A549 (cell line): ENCODE data around the gene ACSF3. TPM values are rescaled to one million over a fixed set of nuclear protein-coding genes. Genes with fewer than 3 reads are reported as not detected.

ENCODE experiments used
- ATAC-seq, 2 experiments: fragments of 200-7000 bp in 1 of 2; fragments of >200 bp in 1 of 2; cut with Nextera tagmentation in 1 of 2; cut with Tn5 transposase in 1 of 2; 3 replicates each; pipeline versions ENCODE4 v1.8.0 to v1.9.1; 2018 to 2020; ENCODE audit warnings: mild to moderate bottlenecking in 1 of 2, moderate library complexity in 1 of 2
- CTCF ChIA-PET: fragments of 300-600 bp; sonication (Branson Sonifier 250); formaldehyde crosslinking; extraction: SDS; loops from one replicate; lab custom pipeline; 2021; ENCODE audit warnings: antibody characterized with exemption, inconsistent platforms; lab: Yijun Ruan, JAX
- POLR2A ChIA-PET: fragments of 350-600 bp; formaldehyde crosslinking; extraction: SDS; loops from one replicate; lab custom pipeline; 2021; ENCODE audit warnings: antibody characterized with exemption, inconsistent platforms; lab: Yijun Ruan, JAX
- DNase-seq, 2 experiments: peaks; one replicate each; pipeline versions ENCODE4 v3.0.0 to v3.0.0-alpha.2; 2011 to 2016; ENCODE audit warnings: low read depth in 1 of 2, low spot score in 1 of 2
- FAIRE-seq: peaks from 2 replicates; lab custom pipeline; 2011; peaks lifted over from hg19 to GRCh38; lab: Jason Lieb, UNC
- H3K27ac ChIP-seq, 2 experiments: fragments of >200 bp; sonication (Bioruptor Twin); formaldehyde crosslinking; 3 replicates each; pipeline ENCODE4 v1.5.1; 2016 to 2017
- H3K4me1 ChIP-seq: fragments of >200 bp; sonication (Bioruptor Twin); formaldehyde crosslinking; 3 replicates; pipeline ENCODE4 v1.6.1; 2016
- H3K4me2 ChIP-seq: fragments of >200 bp; sonication (Bioruptor Twin); formaldehyde crosslinking; 3 replicates; pipeline ENCODE4 v1.6.1; 2016
- H3K4me3 ChIP-seq: fragments of >200 bp; sonication (Bioruptor Twin); formaldehyde crosslinking; 3 replicates; pipeline ENCODE4 v1.5.1; 2016
- H3K9me3 ChIP-seq: fragments of >200 bp; sonication (Bioruptor Twin); formaldehyde crosslinking; 3 replicates; pipeline ENCODE4 v1.6.1; 2016
- CHD4 ChIP-seq: fragments of 200-600 bp; sonication (generic); IDR thresholded peaks from 2 replicates; pipeline ENCODE4 v1.6.1; 2016; ENCODE audit warnings: antibody characterized with exemption, mild to moderate bottlenecking, borderline replicate concordance
- E2F6 ChIP-seq: IDR thresholded peaks from 2 replicates; pipeline ENCODE4 v1.6.1; 2012; ENCODE audit warnings: low read depth, borderline replicate concordance
- EP300 ChIP-seq, 2 experiments: fragments of >200 bp; sonication (Bioruptor Twin); formaldehyde crosslinking; IDR thresholded peaks; 2 replicates in 1 of 2; 3 replicates in 1 of 2; pipeline ENCODE4 v1.6.1; 2016 to 2017
- FOSB ChIP-seq: fragments of 250-450 bp; sonication (Bioruptor Pico); IDR thresholded peaks from 2 replicates; pipeline ENCODE4 v1.5.0; 2020; ENCODE audit warnings: mild to moderate bottlenecking, moderate library complexity
- FOXS1 ChIP-seq: fragments of 250-450 bp; sonication (Bioruptor Pico); IDR thresholded peaks from 2 replicates; pipeline ENCODE4 v1.5.0; 2020; ENCODE audit warnings: mild to moderate bottlenecking, moderate library complexity
- HOXB13 ChIP-seq: fragments of 250-450 bp; sonication (Bioruptor Pico); IDR thresholded peaks from 2 replicates; pipeline ENCODE4 v1.5.0; 2020; ENCODE audit warnings: low read depth, mild to moderate bottlenecking, moderate library complexity
- KDM1A ChIP-seq: fragments of 200-600 bp; sonication (generic); IDR thresholded peaks from 2 replicates; pipeline ENCODE4 v1.6.1; 2016; ENCODE audit warnings: low read depth, mild to moderate bottlenecking
- MAFK ChIP-seq: fragments of 450-650 bp; IDR thresholded peaks from 2 replicates; pipeline ENCODE4 v1.6.1; 2014; ENCODE audit not compliant: partially characterized antibody
- MAX ChIP-seq: IDR thresholded peaks from 2 replicates; pipeline ENCODE4 v1.6.1; 2012
- NPAS2 ChIP-seq: fragments of 250-450 bp; sonication (Bioruptor Pico); IDR thresholded peaks from 2 replicates; pipeline ENCODE4 v1.8.0; 2022; ENCODE audit warnings: mild to moderate bottlenecking, moderate library complexity, borderline replicate concordance
- RARB ChIP-seq: fragments of 250-450 bp; sonication (Bioruptor Pico); IDR thresholded peaks from 2 replicates; pipeline ENCODE4 v1.8.0; 2021; ENCODE audit warnings: mild to moderate bottlenecking, moderate library complexity
- REST ChIP-seq: fragments of 200-600 bp; sonication (generic); IDR thresholded peaks from 2 replicates; pipeline ENCODE4 v1.6.1; 2016; ENCODE audit warnings: antibody characterized with exemption, mild to moderate bottlenecking, moderate library complexity
- SMC3 ChIP-seq: fragments of >200 bp; sonication (Bioruptor Twin); formaldehyde crosslinking; IDR thresholded peaks from 3 replicates; pipeline ENCODE4 v1.6.1; 2018; ENCODE audit warnings: inconsistent platforms
- ZNF302 ChIP-seq: fragments of 250-450 bp; sonication (Bioruptor Pico); IDR thresholded peaks from 2 replicates; pipeline ENCODE4 v1.9.0; 2021; ENCODE audit warnings: inconsistent platforms, mild to moderate bottlenecking, moderate library complexity
- whole genome bisulfite sequencing: methylation state at CpG from one replicate; pipeline ENCODE4 v1.1.6; 2017; ENCODE audit errors: missing lambda C conversion rate; 5-methylcytosine and 5-hydroxymethylcytosine counted together
- polyA plus RNA-seq, 4 experiments: library from polyadenylated mRNA; depleted of rRNA in 3 of 4; stranded (reverse); fragments of >200 nt; fragmentation: RNase III in 1 of 4; extraction: RNeasy Plus Mini Kit Qiagen cat#74134 plus additional on column Dnase treatment in 1 of 4; gene quantifications; 2 replicates in 3 of 4; 3 replicates in 1 of 4; pipeline ENCODE4 v1.2.3, GENCODE V29; 2011 to 2017

ACSF3 gene
- polyA plus RNA-seq, 2 of the 4 experiments (the other 2 are of a cell fraction): 9.8 to 13.1 TPM

GRCh38 chr16:89115216-89115861 lies 21.7 kb downstream of the ACSF3 start (continued):
- TF ChIP-seq REST: no peak
- TF ChIP-seq MAX: no peak

GRCh38 chr16:89116341-89117226 lies 22.9 kb downstream of the ACSF3 start:
- Histone ChIP-seq H3K4me1 (no peaks in the 10 kb centered on the region), H3K4me2 (no peak overlapping the region), H3K4me3 (no peak overlapping the region), H3K9me3 (no peaks in the 10 kb centered on the region), H3K27ac (no peak overlapping the region)
- ChIA-PET CTCF (no interaction called here), POLR2A (no interaction called here)
- DNase-seq: no peak
- TF ChIP-seq EP300 (IDR thresholded peaks at IDR 0.05) (no peak), ZNF302 (CRISPR knock-in tag) (no peak), CHD4 (no peak), HOXB13 (no peak), FOXS1 (no peak), E2F6 (no peak), MAFK (no peak), KDM1A (no peak), SMC3 (no peak), FOSB (no peak), RARB (CRISPR knock-in tag) (no peak), NPAS2 (CRISPR knock-in tag) (no peak), REST (no peak)
- ATAC-seq: no peak
- no peak for FAIRE-seq
- 95% methylated on average over 19 of the region's 29 CpGs for WGBS
